SU-DHL-6 (cell line): ENCODE data around the gene RIMBP2.

Source experiments
- H2AFZ ChIP-seq: fragments of 200-600 bp; sonication (generic); 2 replicates; pipeline ENCODE4 v1.6.1; 2014; ENCODE audit warnings: low read depth, mild to moderate bottlenecking, moderate library complexity, mixed read lengths, antibody characterized with exemption, low read length; ENCODE audit not compliant: severe bottlenecking
- H3F3A ChIP-seq: fragments of 200-600 bp; shearing (Covaris generic); 2 replicates; pipeline ENCODE4 v1.6.0; 2016; ENCODE audit warnings: antibody characterized with exemption, mild to moderate bottlenecking; ENCODE audit not compliant: insufficient read depth
- H3K27ac ChIP-seq: fragments of 200-600 bp; sonication (generic); 2 replicates; pipeline ENCODE4 v1.5.1; 2016; ENCODE audit warnings: low read depth, mild to moderate bottlenecking, low read length, moderate library complexity, mixed read lengths
- H3K27me3 ChIP-seq: fragments of 200-600 bp; sonication (generic), shearing (Covaris generic); 2 replicates; pipeline ENCODE4 v1.6.0; 2014; ENCODE audit warnings: mild to moderate bottlenecking, low read length
- H3K36me3 ChIP-seq: fragments of 200-600 bp; sonication (generic); 2 replicates; pipeline ENCODE4 v1.6.1; 2014; ENCODE audit warnings: mild to moderate bottlenecking, low read length, mixed read lengths
- H3K4me2 ChIP-seq: fragments of 300-600, 200-600 bp; shearing (Covaris generic), sonication (generic); 2 replicates; pipeline ENCODE4 v1.6.0; 2014; ENCODE audit warnings: low read length, low read depth, mild to moderate bottlenecking; ENCODE audit not compliant: poor library complexity, severe bottlenecking
- H3K4me3 ChIP-seq: fragments of 200-600 bp; sonication (generic); 2 replicates; pipeline ENCODE4 v1.5.1; 2014; ENCODE audit warnings: antibody characterized with exemption, low read length, mild to moderate bottlenecking, mixed read lengths; ENCODE audit not compliant: insufficient read depth, poor library complexity, severe bottlenecking
- H3K79me2 ChIP-seq: fragments of 200-600 bp; sonication (generic); 2 replicates; pipeline ENCODE4 v1.6.1; 2014; ENCODE audit warnings: mild to moderate bottlenecking, low read length, moderate library complexity; ENCODE audit not compliant: insufficient read depth
- H3K9ac ChIP-seq: fragments of 200-600 bp; sonication (generic); 2 replicates; pipeline ENCODE4 v1.7.0; 2014; ENCODE audit warnings: mild to moderate bottlenecking, low read length
- H3K9me2 ChIP-seq: fragments of 200-600 bp; sonication (generic); replicated peaks from 2 replicates; pipeline ENCODE4 v1.6.1; 2014; ENCODE audit warnings: low read length; ENCODE audit not compliant: insufficient read depth
- H3K9me3 ChIP-seq: fragments of 200-600 bp; sonication (generic); 2 replicates; pipeline ENCODE4 v1.6.1; 2014; ENCODE audit warnings: low read length, mixed read lengths; ENCODE audit not compliant: insufficient read depth
- H4K20me1 ChIP-seq: fragments of 200-600 bp; sonication (generic); 2 replicates; pipeline ENCODE4 v1.6.1; 2014; ENCODE audit warnings: low read depth, mild to moderate bottlenecking, antibody characterized with exemption, low read length, moderate library complexity, mixed read lengths
- CTCF ChIP-seq: fragments of 200-600 bp; sonication (generic); IDR thresholded peaks from one replicate; pipeline ENCODE4 v1.5.1; 2017; ENCODE audit warnings: antibody characterized with exemption, mild to moderate bottlenecking, low read length, moderate library complexity; ENCODE audit not compliant: insufficient read depth, poor library complexity, severe bottlenecking
- EZH2phosphoT487 ChIP-seq: fragments of 200-600 bp; sonication (generic), shearing (Covaris generic); conservative IDR thresholded peaks from 2 replicates; pipeline ENCODE4 v1.6.1; 2018; ENCODE audit warnings: mild to moderate bottlenecking, antibody characterized with exemption, low read length, moderate library complexity, mixed read lengths

Gene RIMBP2

GRCh38 chr12:130685850-130686249 lies 30.2 kb downstream of the RIMBP2 start:
- H3K9ac ChIP-seq = no peak overlapping the region
- no peak overlapping the region for H3K27ac ChIP-seq
- no peaks in the 10 kb centered on the region for H3F3A ChIP-seq
- no peaks in the 10 kb centered on the region for H4K20me1 ChIP-seq
- H3K4me3 ChIP-seq = no peak overlapping the region
- no peaks in the 10 kb centered on the region for H3K9me2 ChIP-seq
- TF ChIP-seq CTCF (no peak), EZH2phosphoT487 (no peak)
- no peak overlapping the region for H3K4me2 ChIP-seq
- H3K27me3 ChIP-seq = no peaks in the 10 kb centered on the region
- H3K36me3 ChIP-seq = no peaks in the 10 kb centered on the region
- H3K9me3 ChIP-seq = no peaks in the 10 kb centered on the region
- H2AFZ ChIP-seq = no peak overlapping the region
- H3K79me2 ChIP-seq = no peaks in the 10 kb centered on the region

GRCh38 chr12:130685250-130685787 lies 30.8 kb downstream of the RIMBP2 start:
- H3K27me3 ChIP-seq = no peaks in the 10 kb centered on the region
- no peak overlapping the region for H3K27ac ChIP-seq
- H3K4me3 ChIP-seq = no peak overlapping the region
- H3K9me2 ChIP-seq = no peaks in the 10 kb centered on the region
- H3K79me2 ChIP-seq = no peaks in the 10 kb centered on the region
- no peak overlapping the region for H3K9ac ChIP-seq
- TF ChIP-seq CTCF (no peak), EZH2phosphoT487 (no peak)
- H2AFZ ChIP-seq = no peak overlapping the region
- H3F3A ChIP-seq = no peaks in the 10 kb centered on the region
- H4K20me1 ChIP-seq = no peaks in the 10 kb centered on the region
- no peaks in the 10 kb centered on the region for H3K36me3 ChIP-seq
- no peak overlapping the region for H3K4me2 ChIP-seq
- H3K9me3 ChIP-seq = no peaks in the 10 kb centered on the region

GRCh38 chr12:130683811-130684210 lies 32.3 kb downstream of the RIMBP2 start:
- Histone ChIP-seq H3K9ac (no peak overlapping the region), H3K4me3 (no peak overlapping the region), H4K20me1 (no peaks in the 10 kb centered on the region), H3K27ac (no peak overlapping the region), H3K79me2 (no peaks in the 10 kb centered on the region), H3K9me3 (no peaks in the 10 kb centered on the region), H2AFZ (no peak overlapping the region), H3K36me3 (no peaks in the 10 kb centered on the region), H3F3A (no peaks in the 10 kb centered on the region), H3K27me3 (no peaks in the 10 kb centered on the region), H3K9me2 (no peaks in the 10 kb centered on the region), H3K4me2 (no peak overlapping the region)
- TF ChIP-seq CTCF = no peak
- no peak for TF ChIP-seq EZH2phosphoT487
